IMR-90 (cell line): ENCODE results near the gene DRD4. TPM values are rescaled to one million over a fixed set of nuclear protein-coding genes. Genes with fewer than 3 reads are reported as not detected.

Experiments
- ATAC-seq: fragments of 200-7000 bp; cut with Tn5 transposase; 2 replicates; pipeline ENCODE4 v1.9.1; 2020; ENCODE audit warnings: low read depth, mild to moderate bottlenecking, moderate library complexity
- BruUV-seq: library from RNA; stranded (reverse); fragments of 400-500 nt; replicated peaks from 2 replicates; lab custom pipeline; 2021; lab: Mats Ljungman, UMichigan
- CTCF ChIA-PET: fragments of 300-600 bp; formaldehyde crosslinking; extraction: SDS; loops from one replicate; lab custom pipeline; 2021; ENCODE audit warnings: antibody characterized with exemption; lab: Yijun Ruan, JAX
- POLR2A ChIA-PET: fragments of 300-600 bp; sonication (Branson Sonifier 250); formaldehyde crosslinking; loops from one replicate; lab custom pipeline; 2022; ENCODE audit warnings: antibody characterized with exemption; ENCODE audit not compliant: unreplicated experiment; lab: Charles Lee
- DNase-seq: peaks from one replicate; pipeline ENCODE4 v3.0.0; 2013
- H2AFZ ChIP-seq: replicated peaks from 2 replicates; pipeline ENCODE3; 2013; ENCODE audit warnings: low read length, mild to moderate bottlenecking; ENCODE audit not compliant: poor library complexity
- H2AK5ac ChIP-seq: 2 replicates; pipeline ENCODE4 v1.6.1; 2013; ENCODE audit warnings: low read depth, low read length, inconsistent platforms
- H2AK9ac ChIP-seq: replicated peaks from 2 replicates; pipeline ENCODE3; 2013; ENCODE audit warnings: mild to moderate bottlenecking, low read depth, low read length, moderate library complexity; ENCODE audit not compliant: poor library complexity
- H2BK120ac ChIP-seq: 2 replicates; pipeline ENCODE4 v1.6.1; 2013; ENCODE audit warnings: low read depth, low read length, inconsistent platforms
- H2BK15ac ChIP-seq: 3 replicates; pipeline ENCODE4 v1.6.1; 2013; ENCODE audit warnings: low read depth, low read length, inconsistent platforms
- H2BK20ac ChIP-seq: 2 replicates; pipeline ENCODE4 v1.6.1; 2013; ENCODE audit warnings: low read depth, mild to moderate bottlenecking, inconsistent platforms, low read length, moderate library complexity
- H2BK5ac ChIP-seq: 2 replicates; pipeline ENCODE4 v1.6.1; 2013; ENCODE audit warnings: mild to moderate bottlenecking, low read depth, low read length, inconsistent platforms; ENCODE audit not compliant: poor library complexity, severe bottlenecking
- H3K14ac ChIP-seq: replicated peaks from 2 replicates; pipeline ENCODE4 v1.6.1; 2013; ENCODE audit warnings: low read depth, low read length, inconsistent platforms
- H3K18ac ChIP-seq: 2 replicates; pipeline ENCODE4 v1.6.1; 2013; ENCODE audit warnings: low read depth, low read length, control low read depth
- H3K23ac ChIP-seq: 2 replicates; pipeline ENCODE4 v1.6.1; 2013; ENCODE audit warnings: low read depth, low read length, inconsistent platforms
- H3K27ac ChIP-seq: 2 replicates; pipeline ENCODE4 v1.5.1; 2013; ENCODE audit warnings: mild to moderate bottlenecking, control low read depth, low read length; ENCODE audit not compliant: insufficient read depth
- H3K27me3 ChIP-seq: 2 replicates; pipeline ENCODE4 v1.6.1; 2013; ENCODE audit warnings: low read length; ENCODE audit not compliant: control insufficient read depth, insufficient read depth
- H3K36me3 ChIP-seq: 2 replicates; pipeline ENCODE4 v1.6.1; 2013; ENCODE audit warnings: low read length, mixed read lengths; ENCODE audit not compliant: control insufficient read depth, insufficient read depth
- H3K4ac ChIP-seq: 2 replicates; pipeline ENCODE4 v1.6.1; 2013; ENCODE audit warnings: low read depth, low read length, inconsistent platforms
- H3K4me1 ChIP-seq: 2 replicates; pipeline ENCODE4 v1.6.1; 2013; ENCODE audit warnings: low read length, mixed read lengths; ENCODE audit not compliant: control insufficient read depth, insufficient read depth
- H3K4me2 ChIP-seq: 2 replicates; pipeline ENCODE4 v1.6.1; 2013; ENCODE audit warnings: low read depth, mild to moderate bottlenecking, control low read depth, low read length, moderate library complexity
- H3K4me3 ChIP-seq: 2 replicates; pipeline ENCODE4 v1.5.1; 2013; ENCODE audit warnings: low read depth, mild to moderate bottlenecking, control low read depth, low read length, moderate library complexity; ENCODE audit not compliant: insufficient read depth
- H3K56ac ChIP-seq: 2 replicates; pipeline ENCODE4 v1.6.1; 2013; ENCODE audit warnings: low read length, inconsistent platforms; ENCODE audit not compliant: insufficient read depth; ENCODE audit errors: extremely low read depth
- H3K79me1 ChIP-seq, 2 experiments: 2 replicates each; pipeline ENCODE4 v1.6.1; 2013; ENCODE audit warnings: low read length in 2 of 2, inconsistent platforms in 1 of 2, low read depth in 1 of 2
- H3K9ac ChIP-seq: 2 replicates; pipeline ENCODE4 v1.6.1; 2013; ENCODE audit warnings: low read depth, low read length, control low read depth
- H3K9me1 ChIP-seq: 2 replicates; pipeline ENCODE4 v1.6.1; 2013; ENCODE audit warnings: low read length, inconsistent platforms; ENCODE audit not compliant: insufficient read depth
- H3K9me3 ChIP-seq: 2 replicates; pipeline ENCODE4 v1.6.1; 2013; ENCODE audit warnings: low read length; ENCODE audit not compliant: control insufficient read depth, insufficient read depth
- H4K20me1 ChIP-seq: 2 replicates; pipeline ENCODE4 v1.6.1; 2013; ENCODE audit warnings: low read length, inconsistent platforms; ENCODE audit not compliant: insufficient read depth
- H4K5ac ChIP-seq: 2 replicates; pipeline ENCODE4 v1.6.1; 2013; ENCODE audit warnings: mild to moderate bottlenecking, low read depth, low read length, control low read depth
- H4K8ac ChIP-seq, 2 experiments: 2 replicates each; pipeline ENCODE4 v1.6.1; 2013; ENCODE audit warnings: low read depth in 2 of 2, low read length in 2 of 2, control low read depth in 1 of 2, inconsistent platforms in 1 of 2
- H4K91ac ChIP-seq: 2 replicates; pipeline ENCODE4 v1.6.1; 2013; ENCODE audit warnings: low read depth, low read length, inconsistent platforms; ENCODE audit not compliant: insufficient read depth
- MAFK ChIP-seq: IDR thresholded peaks from 2 replicates; pipeline ENCODE4 v1.6.1; 2012; ENCODE audit warnings: low read depth, low read length, improper control_type of control experiment
- MAZ ChIP-seq: IDR thresholded peaks from 2 replicates; pipeline ENCODE4 v1.6.1; 2012; ENCODE audit warnings: low read depth, mild to moderate bottlenecking, low read length, improper control_type of control experiment, moderate library complexity, borderline replicate concordance
- POLR2A ChIP-seq: IDR thresholded peaks from 2 replicates; pipeline ENCODE4 v1.6.1; 2012; ENCODE audit warnings: mild to moderate bottlenecking, low read depth, low read length
- RCOR1 ChIP-seq: IDR thresholded peaks from 2 replicates; pipeline ENCODE4 v1.6.1; 2012; ENCODE audit warnings: mild to moderate bottlenecking, low read length, improper control_type of control experiment; ENCODE audit not compliant: insufficient replicate concordance
- RFX5 ChIP-seq: IDR thresholded peaks from 2 replicates; pipeline ENCODE4 v1.8.0; 2012; ENCODE audit warnings: low read depth, mild to moderate bottlenecking, low read length, moderate library complexity
- SMC3 ChIP-seq: fragments of 150-350 bp; IDR thresholded peaks from 2 replicates; pipeline ENCODE4 v1.6.1; 2016; ENCODE audit warnings: low read depth, mild to moderate bottlenecking, antibody characterized with exemption, low read length, moderate library complexity
- USF2 ChIP-seq: fragments of 150-350 bp; IDR thresholded peaks from 2 replicates; pipeline ENCODE4 v1.6.1; 2017; ENCODE audit warnings: mild to moderate bottlenecking, antibody characterized with exemption, low read length, low read depth
- WGBS, 2 experiments: methylation state at CpG; one replicate each; pipeline versions ENCODE4 v1.1.5 to v1.1.7; 2013; ENCODE audit warnings: missing lambda C conversion rate in 2 of 2; ENCODE audit not compliant: insufficient read length in 1 of 2; ENCODE audit errors: extremely low coverage in 2 of 2; 5-methylcytosine and 5-hydroxymethylcytosine counted together
- dilution Hi-C: fragments of 300-500 bp; cut with HindIII; formaldehyde crosslinking; loops from one replicate; pipeline ENCODE4 v1.14.3; 2018; ENCODE audit warnings: low sequenced_read_pairs; ENCODE audit not compliant: unreplicated experiment
- in situ Hi-C: fragments of 300-500 bp; cut with MboI; formaldehyde crosslinking; loops from 3 replicates; pipeline ENCODE4 v1.14.3; 2019; ENCODE audit warnings: low sequenced_read_pairs, inconsistent platforms, mixed read lengths
- intact Hi-C: fragments of 100-400 bp; cut with micrococcal nuclease; formaldehyde crosslinking; loops from 2 replicates; pipeline ENCODE4 v1.10.0; 2022
- polyA plus RNA-seq, 3 experiments: library from polyadenylated mRNA; depleted of rRNA; stranded (reverse); fragments of >200 nt; gene quantifications; 2 replicates each; pipeline ENCODE4 v1.2.3, GENCODE V29; 2012; ENCODE audit warnings: low replicate concordance in 1 of 3
- total RNA-seq: library from RNA; depleted of rRNA; stranded (reverse); fragments of >200 nt; gene quantifications from 2 replicates; pipeline ENCODE4 v1.2.3, GENCODE V29; 2012

DRD4 gene
- total and polyA plus RNA-seq, 2 of the 4 experiments (the other 2 are of a cell fraction) = not detected

- ChIA-PET POLR2A (no interaction called here), CTCF (no interaction called here)
- Histone ChIP-seq H3K9ac (peak overlapping the region; percentile 92), H4K91ac (peak overlapping the region; percentile 74; the same call in 1 of the 2 replicates), H2BK5ac (peak overlapping the region; percentile 69), H3K4me2 (peak overlapping the region; percentile 96), H2AK9ac (peak overlapping the region; percentile 98), H3K79me1 (peaks cover 2 to 39% of the 10 kb centered on the region in 2 experiments; a peak in 3 of 4 replicates), H3K27me3 (no peaks in the 10 kb centered on the region), H2BK15ac (no peak overlapping the region), H2AK5ac (peak overlapping the region; percentile 92), H4K8ac (peak overlapping the region; percentile 43 to 61; a peak in 2 of 4 replicates), H4K5ac (peak overlapping the region; percentile 75), H3K9me3 (no peaks in the 10 kb centered on the region), H3K27ac (peak overlapping the region; percentile 96), H2BK120ac (no peak overlapping the region), H3K23ac (peak overlapping the region; percentile 41; the same call in 1 of the 2 replicates), H3K4me1 (peaks cover 4% of the 10 kb centered on the region; the same call in 1 of the 2 replicates), H4K20me1 (peaks cover 39% of the 10 kb centered on the region), H3K4ac (peak overlapping the region; percentile 95), H3K36me3 (peaks cover 41% of the 10 kb centered on the region), H3K18ac (peak overlapping the region; percentile 56; the same call in 1 of the 2 replicates), H2BK20ac (no peak overlapping the region), H3K4me3 (peak overlapping the region; percentile 91), H3K56ac (no peak overlapping the region), H3K9me1 (no peaks in the 10 kb centered on the region), H3K14ac (peak overlapping the region; percentile 76; the same call in 1 of the 2 replicates), H2AFZ (peak overlapping the region; percentile 93)
- in situ Hi-C loops (no loop called here), intact Hi-C loops (no loop called here), dilution Hi-C loops (no loop called here)
- TF ChIP-seq SMC3 (no peak), USF2 (no peak), MAFK (no peak), POLR2A (no peak), RFX5 (no peak), RCOR1 (no peak), MAZ (no peak)
- no peak for ATAC-seq
- BruUV-seq = no TSS peak
- 70% methylated on average over 50 of the region's 68 CpGs; no CpG with 5 or more reads in 1 of the 2 experiments for WGBS, 2 experiments
- no peak for DNase-seq
Measured at GRCh38 chr11:614623-615503, 22.2 kb upstream of the DRD4 start.
